GM10266 (cell line): ENCODE data around the gene TOB2.
A peak's percentile ranks its signal among the peaks of the same experiment; 100 is the strongest.

Experiments used
- DNase-seq: peaks from one replicate; pipeline ENCODE4 v3.0.0; 2012; ENCODE audit errors: extremely low spot score
- TF ChIP-seq, protein P1 (sequence below): IDR thresholded peaks from 2 replicates; pipeline ENCODE4 v1.5.1; 2012; ENCODE audit warnings: mild to moderate bottlenecking, low read depth; ENCODE audit not compliant: control insufficient read depth, insufficient read depth; ENCODE audit errors: missing control alignments

The TOB2 gene

DNA sequence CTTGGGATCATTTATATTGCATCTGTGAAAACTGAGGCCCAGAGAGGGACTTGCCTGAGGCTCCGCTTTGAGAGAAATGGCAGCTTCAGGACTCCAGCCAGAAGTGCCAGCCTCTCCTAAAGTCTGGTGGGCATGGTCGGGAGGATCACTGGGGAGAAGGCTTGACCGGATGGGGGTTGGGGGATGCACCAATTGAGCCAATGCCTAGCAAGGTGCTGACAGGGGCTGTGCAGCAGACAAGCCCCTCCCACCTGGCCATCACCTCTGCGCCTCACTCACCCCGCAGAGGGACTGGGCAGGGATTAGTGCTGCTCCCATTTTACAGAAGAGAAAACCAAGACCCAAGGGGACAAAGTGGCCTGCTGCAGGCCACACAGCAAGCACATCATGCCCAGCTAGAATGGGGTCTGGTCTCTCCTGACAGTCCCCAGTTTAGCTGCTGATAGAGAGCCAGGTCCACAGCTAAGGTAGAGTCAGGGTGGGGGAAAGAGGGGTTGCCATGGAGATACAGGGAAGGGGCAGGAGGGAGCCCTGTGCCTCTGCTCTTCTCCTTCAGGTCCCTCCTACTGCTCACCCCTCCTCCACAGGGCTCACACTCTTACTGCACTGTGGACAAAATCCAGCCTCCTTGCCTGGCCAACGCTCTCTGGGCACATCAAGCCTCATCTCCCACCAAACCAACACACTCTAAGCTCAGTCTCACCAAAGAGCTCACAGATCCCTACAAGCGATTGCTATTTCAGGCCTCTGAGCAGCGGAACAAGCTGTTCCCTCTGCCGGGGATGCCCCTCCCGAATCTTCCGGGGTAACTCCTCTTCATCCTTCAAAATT lies 35.4 kb downstream of the TOB2 start:
- TF ChIP-seq, protein P1, sequence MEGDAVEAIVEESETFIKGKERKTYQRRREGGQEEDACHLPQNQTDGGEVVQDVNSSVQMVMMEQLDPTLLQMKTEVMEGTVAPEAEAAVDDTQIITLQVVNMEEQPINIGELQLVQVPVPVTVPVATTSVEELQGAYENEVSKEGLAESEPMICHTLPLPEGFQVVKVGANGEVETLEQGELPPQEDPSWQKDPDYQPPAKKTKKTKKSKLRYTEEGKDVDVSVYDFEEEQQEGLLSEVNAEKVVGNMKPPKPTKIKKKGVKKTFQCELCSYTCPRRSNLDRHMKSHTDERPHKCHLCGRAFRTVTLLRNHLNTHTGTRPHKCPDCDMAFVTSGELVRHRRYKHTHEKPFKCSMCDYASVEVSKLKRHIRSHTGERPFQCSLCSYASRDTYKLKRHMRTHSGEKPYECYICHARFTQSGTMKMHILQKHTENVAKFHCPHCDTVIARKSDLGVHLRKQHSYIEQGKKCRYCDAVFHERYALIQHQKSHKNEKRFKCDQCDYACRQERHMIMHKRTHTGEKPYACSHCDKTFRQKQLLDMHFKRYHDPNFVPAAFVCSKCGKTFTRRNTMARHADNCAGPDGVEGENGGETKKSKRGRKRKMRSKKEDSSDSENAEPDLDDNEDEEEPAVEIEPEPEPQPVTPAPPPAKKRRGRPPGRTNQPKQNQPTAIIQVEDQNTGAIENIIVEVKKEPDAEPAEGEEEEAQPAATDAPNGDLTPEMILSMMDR: no peak
- no peak for DNase-seq

DNA sequence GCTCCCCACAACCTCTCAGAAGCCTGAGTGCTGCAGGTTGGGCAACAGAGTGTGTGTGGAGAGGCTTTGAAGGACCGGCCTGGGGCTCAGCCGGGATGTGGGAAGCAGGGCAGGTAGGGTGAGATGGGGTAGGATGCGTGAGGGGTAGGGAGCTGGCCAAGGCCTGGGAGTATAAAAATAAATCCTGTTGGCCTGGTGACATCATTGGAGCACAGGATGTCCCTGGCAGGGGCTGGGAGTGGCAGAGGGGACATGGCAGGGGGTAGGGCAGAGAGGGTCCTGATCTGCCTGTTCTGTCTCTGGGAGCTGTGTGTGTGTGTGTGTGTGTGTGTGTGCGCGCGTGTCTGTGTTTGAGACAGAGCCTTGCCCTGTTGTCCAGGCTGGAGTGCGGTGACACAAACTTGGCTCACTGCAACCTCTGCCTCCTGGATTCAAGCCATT lies 36.3 kb downstream of the TOB2 start:
- no peak for DNase-seq
- TF ChIP-seq, protein P1: no peak

DNA sequence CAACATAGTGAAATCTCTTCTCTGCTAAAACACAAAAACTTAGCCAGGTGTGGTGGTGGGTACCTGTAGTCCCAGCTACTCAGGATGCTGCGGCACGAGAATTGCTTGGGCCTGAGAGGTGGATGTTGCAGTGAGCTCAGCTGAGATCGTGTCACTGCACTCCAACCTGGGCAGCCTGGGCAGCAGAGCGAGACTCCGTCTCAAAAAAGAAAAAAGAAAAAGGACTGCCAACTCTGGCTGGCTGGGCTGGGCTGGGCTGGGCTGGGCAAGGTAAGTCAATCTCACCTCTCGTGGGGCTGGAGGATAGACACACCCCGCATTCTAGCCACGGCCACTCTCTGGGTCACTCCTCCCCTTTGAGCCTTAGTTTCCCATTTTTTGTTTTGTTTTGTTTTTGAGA lies 37.9 kb downstream of the TOB2 start:
- DNase-seq: no peak
- TF ChIP-seq, protein P1: no peak

GRCh38 chr22:41407433-41407832 lies 39.2 kb downstream of the TOB2 start:
- TF ChIP-seq, protein P1: no peak

GRCh38 chr22:41406410-41406809 lies 40.2 kb downstream of the TOB2 start:
- TF ChIP-seq, protein P1: no peak
- no peak for DNase-seq

More at GRCh38 chr22:41407433-41407832, 39.2 kb downstream of the TOB2 start:
- DNase-seq: no peak

DNA sequence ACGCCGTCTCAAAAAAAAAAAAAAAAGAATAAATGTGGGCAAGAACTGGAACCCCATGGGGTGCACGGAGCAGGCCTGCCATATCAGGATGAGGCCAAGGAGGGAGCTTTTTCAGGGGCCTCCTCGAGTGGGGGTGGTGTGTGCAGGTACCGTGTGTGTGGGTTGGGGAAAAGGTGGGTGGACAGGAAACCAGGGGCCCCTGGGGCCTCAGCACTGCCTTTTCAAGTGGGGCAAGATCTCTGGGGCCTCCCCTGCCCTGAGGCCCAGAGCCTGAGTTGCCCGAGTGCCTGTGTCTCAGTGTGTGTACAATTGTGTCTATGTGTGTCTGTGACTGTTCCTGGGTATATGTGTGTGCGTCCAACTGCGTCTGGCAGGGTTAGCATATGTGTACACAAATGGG lies 41.0 kb downstream of the TOB2 start:
- TF ChIP-seq, protein P1: no peak
- peak; percentile 36 for DNase-seq
